NCI-H524 (cell line): ENCODE measurements around the gene LGI2.
"Not testable (repeated sequence)": the region's sequence is repeated elsewhere in the genome, so short reads cannot be mapped to it uniquely, and the experiment has no call there.

Experiments
- DNase-seq, 2 experiments: peaks; one replicate each; lab custom pipeline; 2025; lab: John Stamatoyannopoulos, UW

The LGI2 gene, protein sequence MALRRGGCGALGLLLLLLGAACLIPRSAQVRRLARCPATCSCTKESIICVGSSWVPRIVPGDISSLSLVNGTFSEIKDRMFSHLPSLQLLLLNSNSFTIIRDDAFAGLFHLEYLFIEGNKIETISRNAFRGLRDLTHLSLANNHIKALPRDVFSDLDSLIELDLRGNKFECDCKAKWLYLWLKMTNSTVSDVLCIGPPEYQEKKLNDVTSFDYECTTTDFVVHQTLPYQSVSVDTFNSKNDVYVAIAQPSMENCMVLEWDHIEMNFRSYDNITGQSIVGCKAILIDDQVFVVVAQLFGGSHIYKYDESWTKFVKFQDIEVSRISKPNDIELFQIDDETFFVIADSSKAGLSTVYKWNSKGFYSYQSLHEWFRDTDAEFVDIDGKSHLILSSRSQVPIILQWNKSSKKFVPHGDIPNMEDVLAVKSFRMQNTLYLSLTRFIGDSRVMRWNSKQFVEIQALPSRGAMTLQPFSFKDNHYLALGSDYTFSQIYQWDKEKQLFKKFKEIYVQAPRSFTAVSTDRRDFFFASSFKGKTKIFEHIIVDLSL

DNA sequence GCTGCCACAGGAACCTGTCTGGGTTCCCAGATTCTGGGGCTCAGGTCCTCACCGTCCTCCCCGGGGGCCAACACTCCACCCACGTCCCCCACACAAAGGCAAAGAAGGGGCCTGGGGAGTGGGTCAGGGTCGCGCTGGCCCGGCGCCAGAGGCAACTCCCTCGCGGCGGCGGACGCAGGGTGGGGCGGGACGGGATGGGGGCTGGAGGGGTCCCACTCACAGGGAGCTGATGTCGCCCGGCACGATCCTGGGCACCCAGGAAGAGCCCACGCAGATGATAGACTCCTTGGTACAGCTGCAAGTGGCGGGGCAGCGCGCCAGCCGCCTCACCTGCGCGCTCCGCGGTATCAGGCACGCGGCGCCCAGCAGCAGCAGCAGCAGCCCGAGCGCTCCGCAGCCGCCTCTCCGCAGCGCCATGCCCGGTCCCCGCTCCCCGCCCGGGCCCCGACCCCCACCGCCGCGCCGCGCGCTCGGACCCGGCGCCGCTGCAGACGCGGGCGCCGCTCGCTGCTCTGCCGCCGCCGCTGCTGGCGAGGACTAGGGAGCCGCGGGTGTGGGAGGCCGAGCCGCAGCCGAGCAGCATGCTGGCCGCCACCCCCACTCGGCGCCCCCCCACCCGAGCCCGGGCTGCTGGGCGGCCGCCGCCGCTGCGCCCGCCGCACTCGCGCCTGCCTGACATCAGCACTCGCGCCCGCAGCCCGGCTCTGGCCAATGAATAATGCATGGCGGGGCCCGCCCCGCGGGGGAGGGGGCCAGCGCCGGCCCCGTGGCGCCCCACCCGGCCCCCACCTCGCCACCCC, at the start of gene LGI2:
TSS of gene LGI2 (minus strand) at position 670 of the 800 bp plus-strand sequence. CDS start at position 417, 253 bp downstream.
- DNase-seq, result peak in 1 of 2 experiments; percentile 61

DNA sequence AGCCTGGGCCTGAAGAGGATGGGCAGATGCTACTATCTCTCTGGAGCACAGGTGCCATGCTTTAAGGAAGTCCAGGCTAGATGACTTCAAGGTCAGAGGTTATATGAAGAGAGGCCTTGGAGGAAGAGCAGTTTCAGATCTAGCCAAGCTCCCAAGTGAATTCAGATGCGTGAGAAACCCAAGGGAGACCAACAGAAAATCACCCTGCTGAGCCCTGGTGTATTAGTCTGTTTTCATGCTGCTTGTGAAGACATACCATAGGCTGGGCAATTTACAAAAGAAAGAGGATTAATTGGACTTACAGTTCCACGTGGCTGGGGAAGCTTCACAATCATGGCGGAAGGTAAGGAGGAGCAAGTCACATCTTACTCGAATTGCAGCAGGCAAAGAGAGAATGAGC, 47.8 kb upstream of the LGI2 start:
- no peak for DNase-seq

DNA sequence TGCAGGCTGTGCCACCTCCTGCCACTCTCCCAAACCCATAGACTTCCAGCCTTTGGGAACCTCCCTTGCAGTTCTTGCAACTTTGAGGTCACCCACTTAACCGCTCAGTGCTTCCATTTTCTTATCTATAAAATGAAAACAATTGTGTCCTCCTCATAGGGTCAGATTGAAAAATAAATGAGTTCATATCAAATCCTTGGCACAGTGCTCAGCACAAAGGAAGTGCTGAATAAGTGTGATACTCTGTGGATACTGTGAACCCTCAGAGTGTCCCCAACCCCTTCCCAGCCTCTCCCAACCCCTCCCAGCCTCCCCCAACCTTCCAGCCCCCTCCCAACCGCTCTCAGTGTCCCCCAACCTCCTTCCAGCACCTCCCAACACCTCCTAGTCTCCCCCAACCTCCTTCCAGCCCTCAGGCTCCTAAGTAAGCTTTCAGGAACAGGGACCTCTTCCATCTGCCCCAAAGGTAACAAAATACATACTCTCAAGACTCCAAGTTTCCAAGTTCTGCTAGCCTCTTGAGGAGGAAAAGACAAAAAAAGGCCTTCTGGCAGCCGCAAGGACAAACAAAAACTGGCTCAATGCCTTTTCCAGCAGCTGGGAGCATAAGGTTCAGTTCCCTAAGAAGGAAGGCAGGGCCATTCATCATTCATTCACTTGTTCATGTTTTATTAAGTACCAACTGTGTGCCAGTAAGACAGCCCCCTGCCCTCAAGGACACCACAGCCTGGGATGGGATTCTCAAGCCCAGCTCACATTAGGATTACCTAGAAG, 46.1 kb upstream of the LGI2 start:
- DNase-seq, result no peak

DNA sequence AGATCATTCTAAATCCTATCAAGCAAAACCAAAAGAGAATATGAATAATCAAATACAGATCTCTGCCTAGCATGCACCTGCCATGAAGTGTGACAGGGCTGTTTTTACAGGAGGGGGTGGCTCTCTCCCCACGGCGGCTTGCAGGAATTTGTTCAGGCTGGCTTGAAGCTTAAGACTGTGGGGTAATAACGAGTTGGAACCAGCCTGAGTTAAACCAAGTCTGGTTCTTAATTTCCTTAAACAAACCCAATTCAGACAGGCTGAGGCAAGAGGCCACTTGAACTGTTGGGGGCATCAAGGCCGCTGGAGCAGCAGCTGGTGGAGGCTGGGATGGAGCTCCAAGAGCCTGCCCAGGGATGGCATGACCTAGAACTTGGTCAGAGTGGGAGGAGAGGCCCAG, 45.1 kb upstream of the LGI2 start:
- DNase-seq, result no peak

DNA sequence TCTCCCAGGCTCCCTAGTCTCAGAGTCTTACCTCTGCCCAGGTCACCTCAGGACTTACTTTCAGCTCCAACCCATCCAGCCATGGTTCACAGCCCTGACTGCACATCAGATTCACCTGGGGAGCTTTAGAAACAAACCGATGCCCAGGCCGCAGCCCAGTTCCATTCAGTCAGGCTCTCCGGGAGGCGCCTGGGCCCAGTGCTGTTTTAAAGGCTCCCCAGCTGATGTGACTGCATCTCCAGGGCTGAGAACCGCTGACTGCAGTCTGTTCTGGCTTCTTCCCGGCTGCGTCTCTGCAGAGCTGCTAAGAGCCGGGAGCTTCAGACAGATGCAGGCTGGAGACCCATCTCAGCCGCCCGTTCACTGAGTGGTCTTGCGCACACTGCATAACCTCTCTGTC, 44.4 kb upstream of the LGI2 start:
- DNase-seq, result no peak

DNA sequence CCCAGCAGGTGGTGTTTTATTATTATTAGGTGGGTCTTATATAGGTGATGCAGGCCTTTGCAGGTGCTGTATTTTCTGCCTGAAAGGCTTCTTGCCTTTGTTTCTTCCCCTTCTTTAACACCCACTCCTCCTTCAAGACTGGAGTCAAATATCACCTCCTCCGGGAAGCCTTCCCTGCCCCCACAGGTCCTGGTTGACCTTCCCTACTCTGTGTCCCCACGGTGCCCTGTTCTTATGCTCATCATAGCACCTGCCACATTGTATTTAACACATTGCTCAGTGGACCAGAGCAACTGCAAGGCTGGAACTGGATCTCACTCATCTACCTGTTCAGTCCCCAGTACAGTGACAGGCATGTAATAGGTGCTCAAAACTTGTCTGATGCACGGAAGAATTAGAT, 39.8 kb upstream of the LGI2 start:
- no peak for DNase-seq

DNA sequence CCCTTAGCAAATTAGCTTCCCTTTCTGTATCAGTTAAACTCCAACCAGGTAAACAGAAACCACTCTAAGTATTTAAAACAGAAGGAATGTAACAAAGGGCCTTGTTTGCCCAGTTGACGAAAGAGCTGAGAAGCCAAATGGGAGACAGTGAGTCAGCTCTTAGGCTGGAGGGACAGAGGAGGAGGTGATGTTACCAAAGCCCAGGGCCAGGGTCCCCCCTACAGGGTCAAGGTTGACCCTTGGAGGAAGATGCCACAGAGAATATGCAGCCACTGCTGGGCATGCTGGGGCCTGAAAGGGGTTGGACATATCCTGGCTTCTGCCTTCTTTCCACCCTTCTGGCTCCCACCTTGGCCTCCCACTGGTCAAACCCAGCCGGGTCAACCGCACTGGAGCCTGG, 38.3 kb upstream of the LGI2 start:
- DNase-seq, result no peak

DNA sequence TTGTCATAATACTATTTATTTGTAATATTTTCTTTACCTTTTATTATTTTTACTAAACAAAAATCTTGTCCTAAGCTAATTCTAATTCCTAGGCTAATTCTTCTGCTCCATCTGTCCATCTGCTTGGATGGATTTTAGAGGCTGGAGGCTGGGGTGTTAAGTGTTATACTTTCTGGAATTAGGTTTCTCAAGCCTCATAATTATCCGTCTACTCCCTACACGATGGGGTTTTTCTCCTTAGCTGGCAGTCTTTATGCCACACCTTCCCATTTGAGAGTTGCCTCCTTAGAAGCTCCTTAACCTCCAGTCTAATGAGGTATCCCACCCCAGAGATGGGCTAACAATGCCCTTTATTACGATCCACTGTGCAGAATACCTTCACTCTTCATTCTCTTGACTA, 37.6 kb upstream of the LGI2 start:
- DNase-seq, result peak; percentile 85 to 89

DNA sequence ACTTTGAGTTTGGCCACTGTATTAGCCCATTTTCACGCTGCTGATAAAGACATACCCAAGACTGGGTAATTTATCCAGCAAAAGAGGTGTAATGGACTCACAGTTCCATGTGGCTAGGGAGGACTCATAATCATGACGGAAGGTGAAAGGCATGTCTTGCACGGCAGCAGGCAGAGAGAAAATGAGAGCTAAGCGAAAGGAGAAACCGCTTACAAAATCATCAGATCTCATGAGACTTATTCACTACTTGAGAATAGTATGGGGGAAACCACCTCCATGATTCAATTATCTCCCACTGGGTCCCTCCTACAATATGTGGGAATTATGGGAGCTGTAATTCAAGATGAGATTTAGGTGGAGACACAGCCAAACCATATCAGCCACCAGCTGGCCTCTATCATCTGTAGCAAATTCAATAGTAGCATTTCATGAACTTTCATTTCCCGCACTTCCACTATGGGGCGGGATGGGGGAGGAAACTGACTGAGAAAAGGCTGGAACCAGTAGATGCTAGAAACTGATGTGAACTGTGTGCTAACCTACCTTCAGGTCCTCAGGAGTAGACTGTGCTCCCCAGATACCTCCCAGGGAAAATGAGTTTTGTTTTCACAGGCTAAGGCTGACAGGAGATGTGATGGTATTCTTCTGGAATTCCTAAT, 35.3 kb upstream of the LGI2 start:
- peak in 1 of 2 experiments; percentile 30 for DNase-seq

DNA sequence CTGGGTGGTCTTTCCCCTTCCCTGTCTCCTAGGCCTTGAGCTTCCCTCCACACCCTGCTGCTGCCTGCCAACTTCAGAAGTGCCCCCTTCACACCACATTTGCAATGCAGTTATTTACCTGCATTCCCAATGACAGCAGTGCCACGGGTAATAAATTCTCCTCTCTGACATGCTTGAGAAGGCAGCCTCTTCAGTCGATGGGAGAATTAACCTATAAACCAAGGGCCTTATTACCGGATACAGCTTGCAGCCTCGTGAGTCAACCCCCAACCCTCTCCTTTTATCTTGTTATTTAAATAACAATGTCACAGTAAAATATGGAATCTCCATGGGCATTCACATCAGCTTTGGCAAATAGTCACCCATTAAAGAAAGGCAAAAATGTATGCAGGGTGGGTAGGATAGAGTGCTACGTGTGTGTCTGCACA, 34.7 kb upstream of the LGI2 start:
- peak; percentile 63 to 72 for DNase-seq

DNA sequence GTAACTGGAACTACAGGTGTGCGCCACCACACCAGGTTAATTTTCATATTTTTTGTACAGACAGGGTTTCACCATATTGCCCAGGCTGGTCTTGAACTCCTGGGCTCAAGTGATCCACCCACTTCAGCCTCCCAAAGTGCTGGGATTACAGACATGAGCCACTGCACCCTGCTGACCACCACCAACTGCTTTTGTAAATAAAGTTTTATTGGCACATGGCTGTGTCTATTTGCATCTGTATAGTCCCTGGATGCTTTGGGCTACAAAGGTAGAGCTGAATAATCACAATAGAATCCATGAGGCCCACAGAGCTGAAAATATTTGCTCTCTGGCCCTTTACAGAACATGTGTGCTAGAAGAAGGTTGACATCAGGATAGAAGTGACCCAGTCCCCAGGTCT, 33.7 kb upstream of the LGI2 start:
- not testable (repeated sequence) for DNase-seq

DNA sequence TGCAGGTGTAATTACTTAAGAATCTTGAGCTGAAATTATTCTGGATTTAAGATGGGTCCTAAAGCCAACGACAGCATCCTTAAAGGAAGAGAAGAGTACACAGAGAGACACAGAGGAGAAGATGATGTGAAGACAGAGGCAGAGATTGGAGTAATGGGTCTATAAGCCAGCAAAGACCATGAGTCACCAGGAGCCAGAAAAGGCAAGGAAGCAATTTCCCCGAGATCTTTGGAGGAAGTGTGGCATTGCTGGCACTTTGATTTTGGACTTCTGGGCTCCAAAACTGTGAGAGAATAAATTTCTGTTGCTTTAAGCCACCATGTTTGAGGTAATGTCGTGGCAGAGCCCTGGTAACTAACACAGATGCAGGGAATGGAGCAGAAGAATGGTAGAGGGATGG, 32.4 kb upstream of the LGI2 start:
- DNase-seq, result no peak

DNA sequence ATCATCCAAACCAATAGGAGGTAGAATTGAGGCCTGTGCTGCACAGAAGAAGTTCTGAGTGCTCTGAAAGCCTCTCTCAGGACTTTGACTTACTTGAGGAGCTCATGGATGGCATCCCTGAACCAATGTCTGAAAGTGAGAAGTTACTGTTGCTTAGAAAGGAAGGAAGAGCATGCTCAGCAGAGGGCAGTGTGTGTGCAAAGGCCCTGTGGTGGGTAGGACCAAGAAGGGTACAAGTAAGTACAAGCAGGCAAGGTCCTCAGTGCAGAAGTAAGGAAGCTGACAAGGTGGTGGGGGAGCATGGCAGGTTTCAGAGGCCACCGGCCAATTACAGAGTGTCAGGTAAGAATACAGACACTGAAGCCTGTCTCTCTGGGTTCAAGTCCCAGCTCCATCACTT, 31.4 kb upstream of the LGI2 start:
- no peak for DNase-seq

DNA sequence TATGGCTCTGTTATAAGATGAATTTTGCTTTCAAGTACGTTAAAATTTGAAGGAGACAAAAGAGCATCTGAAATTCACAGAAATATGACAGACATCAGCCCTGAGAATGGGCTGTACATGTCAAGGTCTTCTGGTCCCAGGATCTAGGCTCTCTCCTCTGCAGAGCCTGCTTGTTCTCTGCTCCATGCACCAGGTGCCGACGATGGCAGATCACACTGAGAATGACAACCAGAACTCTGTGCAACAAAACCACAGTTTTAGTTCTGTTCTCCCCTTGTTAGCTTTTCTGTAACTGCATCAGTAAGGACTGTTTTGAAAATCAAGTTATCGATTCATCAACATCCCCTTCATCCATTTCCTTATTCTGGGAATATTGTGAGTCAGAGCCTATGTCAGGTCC, 30.9 kb upstream of the LGI2 start:
- no peak for DNase-seq

DNA sequence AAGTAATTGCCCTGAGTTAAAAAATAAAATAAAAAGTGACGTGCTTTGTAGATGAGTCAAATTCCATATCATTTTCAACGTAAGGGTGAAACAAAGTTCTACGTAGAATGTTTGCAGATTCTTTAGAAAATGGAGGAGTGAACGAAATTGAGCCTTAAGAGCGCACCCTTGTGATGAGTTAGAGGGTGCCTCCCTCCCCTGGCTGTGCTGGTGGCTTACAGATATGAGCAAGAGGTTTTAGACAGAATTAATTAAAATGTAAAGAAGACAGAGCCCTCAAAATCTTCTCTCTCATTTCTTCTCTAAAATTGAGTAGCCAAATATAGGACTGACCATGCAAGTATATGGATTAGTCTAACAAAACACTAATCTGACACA, 30.2 kb upstream of the LGI2 start:
- DNase-seq, result no peak

DNA sequence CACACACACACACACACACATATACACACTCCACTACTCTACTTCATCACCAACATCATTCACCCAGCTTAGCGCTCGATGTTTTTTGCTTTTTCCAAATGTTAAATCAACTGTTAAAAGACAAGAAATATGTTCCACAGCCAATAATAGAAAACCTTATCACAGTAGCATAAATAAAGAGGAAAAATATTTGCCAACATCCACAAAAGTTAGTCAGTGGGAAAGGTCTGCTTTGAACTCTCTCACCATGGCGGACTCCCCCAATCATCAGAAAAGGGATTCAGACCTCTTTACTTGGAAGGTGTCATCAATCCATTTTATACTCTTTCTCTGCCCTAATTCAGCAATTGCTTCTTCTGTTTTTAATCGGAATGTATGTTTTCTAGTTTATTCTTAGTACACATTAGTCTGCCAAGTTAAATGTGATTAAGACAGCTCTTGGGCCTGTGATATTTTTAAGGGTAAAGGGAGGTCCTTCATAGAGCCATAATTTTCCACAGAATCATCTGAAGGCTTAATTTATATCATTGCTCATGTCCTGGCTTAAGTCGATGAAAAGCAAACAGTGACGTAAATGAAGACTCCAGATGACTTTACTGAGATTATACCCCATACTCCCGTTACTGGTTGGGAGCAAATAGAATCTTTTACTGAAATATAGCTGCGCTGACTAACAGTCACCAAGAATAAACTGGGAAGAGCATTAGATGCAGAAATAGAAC, 29.7 kb upstream of the LGI2 start:
- DNase-seq, result no peak

DNA sequence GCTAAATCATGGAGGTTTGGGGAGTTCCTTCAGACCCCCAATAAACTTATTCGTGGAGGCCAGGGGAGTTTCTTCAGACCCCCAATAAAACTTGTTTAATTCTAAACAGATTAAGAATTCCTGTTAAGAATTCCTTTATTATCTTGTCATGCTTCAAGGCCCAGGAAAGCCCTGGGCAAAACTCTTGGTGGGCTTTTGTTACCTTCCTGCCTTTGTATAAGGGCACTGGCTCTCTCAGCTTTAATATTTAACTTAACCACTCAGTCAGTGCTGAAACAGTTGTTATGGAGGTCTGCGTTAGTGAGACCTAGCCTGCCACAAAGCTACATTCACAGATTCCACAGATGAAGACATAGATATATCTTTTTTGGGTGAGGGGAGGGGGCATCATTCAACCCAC, 29.0 kb upstream of the LGI2 start:
- DNase-seq, result no peak

DNA sequence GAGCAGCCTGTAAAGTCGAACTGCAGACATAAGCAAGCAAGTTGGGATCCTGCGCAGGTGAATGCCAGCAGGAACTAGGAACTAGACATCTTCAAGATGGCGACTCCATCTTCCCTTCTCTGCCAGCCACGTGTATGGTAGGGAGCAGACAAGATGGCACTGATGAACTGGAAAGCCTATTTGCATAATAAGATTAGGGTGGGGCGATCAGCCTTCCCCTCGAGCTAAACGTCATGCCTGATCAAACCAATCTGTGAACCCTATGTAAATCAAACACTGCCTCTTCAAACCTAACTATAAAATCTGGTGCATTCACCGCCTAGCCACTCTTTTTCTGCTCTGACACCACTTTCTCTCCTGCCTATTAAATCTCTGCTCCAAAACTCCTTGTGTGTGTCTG, 28.1 kb upstream of the LGI2 start:
- DNase-seq, result peak in 1 of 2 experiments; percentile 37

DNA sequence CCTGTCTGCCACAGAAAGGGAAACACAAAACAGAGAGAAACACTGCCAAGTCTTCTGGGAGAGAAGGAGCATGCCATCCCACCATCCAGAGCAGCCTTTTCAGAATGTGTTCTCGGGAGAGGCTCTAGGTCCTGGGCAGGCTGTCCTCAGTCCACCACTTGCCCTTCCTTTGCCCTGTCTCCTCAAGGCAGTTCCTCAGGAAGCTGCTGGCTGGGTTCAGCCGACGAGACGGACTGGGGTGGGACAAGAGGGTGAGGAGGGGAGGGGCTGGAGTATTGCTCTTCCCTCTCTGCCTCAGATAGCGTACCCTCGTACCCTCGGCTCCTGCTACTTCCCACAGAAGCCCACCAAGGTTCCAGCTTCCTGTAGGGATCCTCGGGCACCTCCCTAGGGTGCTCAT, 26.6 kb upstream of the LGI2 start:
- no peak for DNase-seq

DNA sequence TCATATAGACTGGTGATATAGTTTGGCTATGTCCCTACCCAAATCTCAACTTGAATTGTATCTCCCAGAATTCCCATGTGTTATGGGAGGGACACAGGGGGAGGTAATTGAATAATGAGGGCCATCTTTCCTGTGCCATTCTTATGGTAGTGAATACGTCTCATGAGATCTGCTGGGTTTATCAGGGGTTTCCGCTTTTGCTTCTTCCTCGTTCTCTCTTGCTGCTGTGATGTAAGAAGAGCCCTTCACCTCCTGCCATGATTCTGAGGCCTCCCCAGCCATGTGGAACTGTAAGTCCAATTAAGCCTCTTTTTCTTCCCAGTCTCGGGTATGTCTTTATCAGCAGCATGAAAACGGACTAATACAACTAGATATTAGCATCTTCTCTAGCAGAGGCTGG, 21.3 kb upstream of the LGI2 start:
- DNase-seq, result not testable (repeated sequence)

DNA sequence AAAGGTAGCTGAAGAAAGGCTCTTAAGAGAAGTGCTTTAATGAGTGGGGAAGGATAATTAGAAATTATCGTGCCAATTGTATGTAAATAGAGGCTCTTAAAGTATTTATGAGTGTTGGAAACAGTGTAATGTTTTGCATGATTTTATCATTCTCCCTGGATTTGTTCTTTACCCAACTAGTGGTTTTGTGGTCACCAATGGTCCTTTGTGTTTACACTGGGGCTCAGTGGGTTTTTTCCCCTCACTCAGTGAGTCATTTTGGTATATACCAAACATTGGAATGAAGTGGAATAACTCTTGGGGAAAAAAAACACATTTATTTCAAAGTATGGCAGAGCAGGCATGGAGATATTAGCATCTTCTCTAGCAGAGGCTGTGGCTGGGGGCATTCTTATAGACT, 20.8 kb upstream of the LGI2 start:
- DNase-seq, result no peak
